Cardiac muscle cell (in vitro differentiated cells and primary cell): ENCODE results near the gene CENPC. TPM values are rescaled to one million over a fixed set of nuclear protein-coding genes. Genes with fewer than 3 reads are reported as not detected.
"Not testable (repeated sequence)": the region's sequence is repeated elsewhere in the genome, so short reads cannot be mapped to it uniquely, and the experiment has no call there.

Source experiments
- DNase-seq, 2 donors: peaks; one replicate each; pipeline versions ENCODE4 v3.0.0 to v3.0.0-alpha.2; 2010 to 2017; ENCODE audit warnings: low read depth in 1 of 2, low spot score in 1 of 2
- H3K27ac ChIP-seq: fragments of 200-600 bp; sonication (generic); 2 replicates; pipeline ENCODE4 v1.5.1; 2016
- H3K27me3 ChIP-seq: fragments of 200-600 bp; sonication (generic); 2 replicates; pipeline ENCODE4 v1.6.0; 2016; ENCODE audit warnings: control low read depth
- H3K36me3 ChIP-seq: fragments of 200-600 bp; sonication (generic); 2 replicates; pipeline ENCODE4 v1.5.1; 2016; ENCODE audit warnings: control low read depth
- H3K4me1 ChIP-seq: fragments of 200-600 bp; sonication (generic); 2 replicates; pipeline ENCODE4 v1.8.1; 2017; ENCODE audit warnings: low read depth, mild to moderate bottlenecking, mixed run types
- H3K4me3 ChIP-seq: fragments of 200-600 bp; sonication (generic); 2 replicates; pipeline ENCODE4 v1.5.1; 2016; ENCODE audit warnings: mild to moderate bottlenecking
- H3K9me3 ChIP-seq: fragments of 200-600 bp; sonication (generic); 2 replicates; pipeline ENCODE4 v1.5.1; 2017; ENCODE audit warnings: low read depth, mild to moderate bottlenecking, control low read depth
- polyA plus RNA-seq: library from polyadenylated mRNA; unstranded; fragments of >200 nt; fragmentation: Nextera tagmentation; extraction: Ambion mirVana; gene quantifications from 2 replicates; pipeline ENCODE4 v1.2.1, GENCODE V29; 2016
- total RNA-seq: library from RNA; depleted of rRNA; stranded (reverse); fragments of >200 nt; gene quantifications from 2 replicates; pipeline ENCODE4 v1.2.3, GENCODE V29; 2016
- TF ChIP-seq, protein P1 (sequence below): IDR thresholded peaks from 2 replicates; pipeline ENCODE4 v1.5.1; 2012; ENCODE audit warnings: low read depth, mild to moderate bottlenecking, low read length

Gene CENPC
- total and polyA plus RNA-seq, 2 experiments from 2014 or later, result 9.1 to 21.3 TPM

DNA sequence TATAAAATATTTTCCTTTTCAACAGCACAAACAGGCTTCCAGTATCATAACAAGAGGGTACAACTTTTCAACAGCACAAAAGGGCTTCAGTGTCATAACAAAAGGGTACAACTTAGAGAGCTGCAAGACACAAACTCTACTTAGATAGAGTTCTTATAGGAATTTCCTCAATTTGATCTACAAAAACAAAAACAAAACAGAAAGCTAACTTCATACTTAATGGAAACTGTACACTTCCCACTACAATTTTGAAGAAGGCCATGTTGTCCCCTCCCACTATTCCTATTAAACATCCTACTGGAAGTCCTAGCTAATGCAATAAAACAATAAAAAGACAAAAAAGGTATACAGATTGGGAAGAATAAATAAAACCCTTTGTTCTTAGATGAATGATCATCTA lies 96.7 kb downstream of the CENPC start:
- no peaks in the 10 kb centered on the region for H3K36me3 ChIP-seq
- H3K27ac ChIP-seq, result no peak overlapping the region
- DNase-seq, result no peak
- no peak overlapping the region for H3K4me3 ChIP-seq
- no peaks in the 10 kb centered on the region for H3K4me1 ChIP-seq
- no peaks in the 10 kb centered on the region for H3K27me3 ChIP-seq
- H3K9me3 ChIP-seq, result no peaks in the 10 kb centered on the region
- TF ChIP-seq, protein P1, sequence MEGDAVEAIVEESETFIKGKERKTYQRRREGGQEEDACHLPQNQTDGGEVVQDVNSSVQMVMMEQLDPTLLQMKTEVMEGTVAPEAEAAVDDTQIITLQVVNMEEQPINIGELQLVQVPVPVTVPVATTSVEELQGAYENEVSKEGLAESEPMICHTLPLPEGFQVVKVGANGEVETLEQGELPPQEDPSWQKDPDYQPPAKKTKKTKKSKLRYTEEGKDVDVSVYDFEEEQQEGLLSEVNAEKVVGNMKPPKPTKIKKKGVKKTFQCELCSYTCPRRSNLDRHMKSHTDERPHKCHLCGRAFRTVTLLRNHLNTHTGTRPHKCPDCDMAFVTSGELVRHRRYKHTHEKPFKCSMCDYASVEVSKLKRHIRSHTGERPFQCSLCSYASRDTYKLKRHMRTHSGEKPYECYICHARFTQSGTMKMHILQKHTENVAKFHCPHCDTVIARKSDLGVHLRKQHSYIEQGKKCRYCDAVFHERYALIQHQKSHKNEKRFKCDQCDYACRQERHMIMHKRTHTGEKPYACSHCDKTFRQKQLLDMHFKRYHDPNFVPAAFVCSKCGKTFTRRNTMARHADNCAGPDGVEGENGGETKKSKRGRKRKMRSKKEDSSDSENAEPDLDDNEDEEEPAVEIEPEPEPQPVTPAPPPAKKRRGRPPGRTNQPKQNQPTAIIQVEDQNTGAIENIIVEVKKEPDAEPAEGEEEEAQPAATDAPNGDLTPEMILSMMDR, result no peak

DNA sequence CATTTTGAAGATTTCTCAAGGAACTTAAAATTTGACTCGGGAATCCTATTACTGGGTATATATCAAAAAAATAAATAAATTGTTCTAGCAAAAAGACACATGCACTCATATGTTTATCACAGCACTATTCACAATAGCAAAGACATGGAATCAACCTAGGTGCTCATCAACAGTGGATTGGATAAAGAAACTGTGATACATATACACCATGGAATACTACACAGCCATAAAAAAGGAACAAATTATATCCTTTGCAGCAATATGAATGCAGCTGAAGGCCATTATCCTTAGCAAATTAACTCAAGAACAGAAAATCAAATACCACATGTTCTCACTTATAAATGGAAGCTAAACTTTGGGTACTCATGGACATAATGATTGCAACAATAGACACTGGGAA lies 97.4 kb downstream of the CENPC start:
- no peak for DNase-seq
- H3K4me3 ChIP-seq, result no peak overlapping the region
- H3K4me1 ChIP-seq, result no peaks in the 10 kb centered on the region
- H3K27ac ChIP-seq, result no peak overlapping the region
- no peaks in the 10 kb centered on the region for H3K36me3 ChIP-seq
- H3K27me3 ChIP-seq, result no peaks in the 10 kb centered on the region
- TF ChIP-seq, protein P1, result no peak
- no peaks in the 10 kb centered on the region for H3K9me3 ChIP-seq

DNA sequence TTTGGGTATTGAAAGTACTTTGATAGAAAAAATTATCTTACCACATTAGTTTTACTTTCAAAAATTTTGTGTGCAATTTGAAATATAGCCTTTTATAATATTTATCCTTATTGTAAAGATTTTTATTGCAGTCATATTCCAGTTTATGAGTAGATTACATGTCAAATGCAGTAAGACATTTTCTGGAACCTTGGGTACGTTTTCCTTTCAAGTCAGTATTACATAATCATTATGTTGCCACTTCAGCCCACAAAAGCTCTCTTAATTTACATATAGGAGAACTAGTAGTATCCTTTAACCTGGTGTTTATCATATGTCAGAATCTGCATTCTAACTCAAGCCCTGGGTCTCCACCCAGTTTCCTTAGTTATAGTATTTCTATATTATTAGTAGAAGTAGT lies 98.5 kb downstream of the CENPC start:
- Histone ChIP-seq H3K27ac (no peak overlapping the region), H3K27me3 (no peaks in the 10 kb centered on the region), H3K4me3 (no peak overlapping the region), H3K9me3 (no peaks in the 10 kb centered on the region), H3K36me3 (no peaks in the 10 kb centered on the region), H3K4me1 (no peaks in the 10 kb centered on the region)
- TF ChIP-seq, protein P1, result no peak
- no peak for DNase-seq

DNA sequence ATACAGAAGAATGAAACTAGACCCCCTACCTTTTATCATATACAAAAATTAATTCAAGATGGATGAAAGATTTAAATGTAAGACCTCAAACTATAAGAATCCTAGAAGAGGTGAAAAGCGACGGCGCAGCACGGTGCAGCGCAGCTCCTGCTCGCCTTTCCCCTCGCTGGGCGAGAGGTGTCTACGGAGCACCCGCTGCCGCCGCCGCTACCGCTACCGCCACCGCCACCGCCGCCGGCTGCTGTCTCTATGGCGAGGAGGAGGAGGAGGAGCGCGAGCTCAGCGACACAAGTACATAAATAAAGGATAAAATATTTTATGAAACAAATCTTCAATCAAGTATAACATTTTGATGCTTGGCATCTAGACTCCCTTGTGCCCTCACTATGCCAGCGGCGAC lies 99.4 kb downstream of the CENPC start:
- H3K27me3 ChIP-seq, H3K36me3 ChIP-seq, DNase-seq, H3K4me1 ChIP-seq, H3K4me3 ChIP-seq, H3K27ac ChIP-seq, H3K9me3 ChIP-seq: not testable (repeated sequence)

DNA sequence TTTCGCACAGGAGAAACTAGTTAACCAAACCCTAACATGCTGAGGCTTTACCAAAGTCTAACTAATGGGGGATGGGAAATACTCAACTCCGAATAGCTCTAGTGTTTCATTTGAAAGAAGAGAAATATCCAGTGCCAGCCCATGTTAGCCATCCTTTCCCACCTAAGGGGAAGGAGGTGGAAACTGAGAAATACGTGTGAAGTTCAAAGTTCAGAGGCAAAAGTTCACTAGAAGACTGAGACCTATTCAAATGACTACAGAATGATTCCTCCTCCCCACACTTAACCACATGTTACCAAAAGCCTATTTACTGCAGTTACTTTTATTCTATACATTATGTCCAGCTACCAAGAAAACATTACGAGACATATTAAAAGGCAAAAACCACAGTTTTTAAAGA lies 106.3 kb downstream of the CENPC start:
- Histone ChIP-seq H3K9me3 (no peaks in the 10 kb centered on the region), H3K27ac (no peak overlapping the region), H3K4me3 (no peak overlapping the region), H3K4me1 (no peaks in the 10 kb centered on the region), H3K27me3 (no peaks in the 10 kb centered on the region), H3K36me3 (no peaks in the 10 kb centered on the region)
- DNase-seq, result no peak
- TF ChIP-seq, protein P1, result no peak

DNA sequence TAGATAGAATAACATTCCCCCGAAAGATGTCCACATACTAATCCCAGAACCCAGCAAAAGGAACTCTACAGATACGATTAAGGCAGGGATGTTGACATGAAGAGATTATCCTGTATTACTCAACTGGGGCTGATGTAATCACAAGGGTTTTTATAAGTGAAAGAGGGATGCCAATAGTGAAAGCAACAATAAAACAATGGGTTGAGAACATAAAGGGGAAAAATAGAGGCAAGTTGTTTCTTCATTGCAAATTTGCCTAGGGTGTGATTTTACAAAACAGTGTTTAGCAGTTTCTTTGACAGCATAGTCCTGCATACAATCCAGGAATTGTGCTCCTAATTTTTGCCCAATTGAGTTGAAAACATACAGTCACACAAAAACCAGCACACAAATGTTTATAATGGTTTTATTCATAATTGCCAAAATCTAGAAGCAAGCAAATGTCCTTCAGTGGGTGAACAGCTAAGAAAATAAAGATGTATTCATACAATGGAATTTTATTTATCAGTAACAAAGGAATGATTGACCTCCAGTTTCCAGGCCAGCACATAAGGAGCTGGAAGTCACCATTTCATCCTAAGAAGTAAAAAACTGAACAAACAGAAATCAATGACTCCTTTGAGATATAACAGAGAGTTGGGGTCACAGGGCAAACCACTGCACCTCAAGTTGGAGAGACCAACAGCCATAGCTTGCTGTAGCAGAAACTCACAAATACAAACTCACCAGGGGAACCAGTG lies 107.2 kb downstream of the CENPC start:
- H3K36me3 ChIP-seq, result no peaks in the 10 kb centered on the region
- DNase-seq, result peak in 1 of 2 donors; percentile 92

More for the DNA sequence above, 107.2 kb downstream of the CENPC start:
- Histone ChIP-seq H3K27ac (no peak overlapping the region), H3K4me3 (no peak overlapping the region), H3K4me1 (no peaks in the 10 kb centered on the region), H3K9me3 (no peaks in the 10 kb centered on the region), H3K27me3 (no peaks in the 10 kb centered on the region)
- TF ChIP-seq, protein P1, result no peak
